Measurements from ENCODE around the gene MAML2.

DNA sequence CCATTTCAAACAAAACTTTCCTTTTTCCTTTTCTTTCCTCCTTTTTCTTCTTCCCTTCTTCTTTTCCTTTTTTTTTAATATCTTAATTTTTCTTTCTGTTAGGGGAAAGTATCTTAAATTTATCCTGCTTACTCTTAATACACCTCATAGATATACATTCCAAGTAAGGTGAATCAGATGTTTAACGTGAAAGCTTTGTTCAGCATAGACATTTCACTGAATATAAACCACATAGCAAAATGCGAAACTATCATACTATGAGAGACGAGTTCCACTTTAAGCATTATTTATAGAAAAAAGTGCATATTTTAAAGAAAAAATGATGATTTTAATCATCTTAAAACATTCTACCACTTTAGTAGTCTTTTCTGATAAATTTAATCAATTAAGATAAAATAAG, 281.3 kb downstream of the MAML2 start:
- TF ChIP-seq CTCF (IDR thresholded peaks at IDR 0.05) (no peak), POLR2A (IDR thresholded peaks at IDR 0.05) (no peak)
